GM19025 (cell line): ENCODE measurements around the gene CACNA2D4.
A peak's percentile ranks its signal among the peaks of the same experiment; 100 is the strongest.

Experiments used
- ATAC-seq: cut with Tn5 transposase; IDR thresholded peaks from one replicate; pipeline ENCODE4 v1.9.1; 2021; ENCODE audit warnings: mild to moderate bottlenecking, low read depth, moderate library complexity; ENCODE audit not compliant: unreplicated experiment

Gene CACNA2D4

DNA sequence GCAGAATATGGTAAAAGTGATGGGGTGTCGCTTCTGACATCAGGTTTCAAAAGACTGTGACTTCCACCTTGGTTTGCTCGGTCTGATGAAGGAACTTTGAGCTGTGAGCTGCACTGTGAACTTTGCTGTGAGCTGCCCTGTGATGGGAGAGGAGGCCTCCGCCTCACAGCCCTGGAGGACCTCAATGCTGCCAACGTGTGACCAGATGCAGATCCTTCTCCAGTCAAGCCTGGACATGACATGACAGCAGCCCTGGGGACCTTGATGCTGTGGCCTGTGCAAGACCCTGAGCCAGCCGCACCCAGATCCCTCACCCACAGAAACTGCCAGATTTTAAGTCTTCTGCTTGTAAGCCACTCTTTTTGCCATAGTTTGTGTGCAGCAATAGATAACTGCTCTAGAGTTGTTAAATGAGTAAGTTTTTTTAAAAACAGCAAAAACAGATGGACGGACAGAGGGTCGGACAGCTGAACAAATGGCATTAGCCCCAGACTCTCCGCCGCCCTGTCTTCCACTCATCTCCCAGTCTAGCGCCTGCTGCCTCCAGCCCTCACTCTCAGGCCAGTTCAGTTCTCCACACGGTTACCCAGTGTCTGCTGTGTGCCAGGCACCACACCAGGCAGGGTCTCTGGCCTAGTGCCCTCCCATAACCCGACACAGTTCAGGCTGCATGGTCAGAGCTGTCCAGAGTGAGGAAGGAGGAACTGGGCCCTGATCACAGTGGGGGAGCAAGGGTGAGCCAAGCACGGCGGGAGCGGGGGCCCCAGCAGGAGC is 111.2 kb downstream of the CACNA2D4 start:
- ATAC-seq, result no peak

DNA sequence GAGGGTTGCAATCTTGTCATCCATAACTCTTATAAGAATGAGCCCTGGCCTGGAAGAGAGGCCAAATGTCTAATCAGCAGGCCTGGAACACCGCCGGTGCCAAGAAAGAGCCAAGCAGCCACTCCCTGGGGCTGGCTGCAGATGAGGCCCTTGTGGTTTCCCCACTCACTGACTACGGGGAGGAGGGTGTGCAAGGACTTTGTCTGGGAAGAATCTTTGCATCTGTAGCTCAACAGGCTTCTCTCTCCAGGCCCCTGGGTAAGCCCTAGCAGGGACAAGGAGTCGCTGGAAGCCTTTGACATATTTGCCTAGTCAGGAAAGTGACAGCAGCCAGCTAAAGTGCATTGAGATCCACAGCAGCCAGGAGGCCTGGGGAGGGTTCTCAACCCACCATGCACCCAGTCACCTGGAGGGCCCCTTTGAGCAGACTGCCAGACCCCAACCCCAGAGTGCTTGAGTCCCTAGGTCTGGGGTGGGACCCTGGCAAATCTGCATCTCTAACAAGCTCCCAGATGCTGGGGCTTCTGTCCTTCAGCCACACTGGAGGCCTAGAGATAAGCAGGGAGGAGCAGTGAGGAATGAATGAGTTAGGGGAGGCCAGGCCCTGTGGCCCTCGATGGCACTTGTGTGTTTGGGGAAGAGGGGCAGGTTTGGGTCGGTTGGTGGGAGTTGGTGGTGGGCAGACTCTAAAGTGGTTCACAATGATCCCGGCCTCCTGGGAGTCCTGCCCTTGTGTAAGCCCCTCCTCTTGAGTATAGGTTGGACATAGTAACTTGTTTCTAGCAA is 112.0 kb downstream of the CACNA2D4 start:
- ATAC-seq, result no peak

DNA sequence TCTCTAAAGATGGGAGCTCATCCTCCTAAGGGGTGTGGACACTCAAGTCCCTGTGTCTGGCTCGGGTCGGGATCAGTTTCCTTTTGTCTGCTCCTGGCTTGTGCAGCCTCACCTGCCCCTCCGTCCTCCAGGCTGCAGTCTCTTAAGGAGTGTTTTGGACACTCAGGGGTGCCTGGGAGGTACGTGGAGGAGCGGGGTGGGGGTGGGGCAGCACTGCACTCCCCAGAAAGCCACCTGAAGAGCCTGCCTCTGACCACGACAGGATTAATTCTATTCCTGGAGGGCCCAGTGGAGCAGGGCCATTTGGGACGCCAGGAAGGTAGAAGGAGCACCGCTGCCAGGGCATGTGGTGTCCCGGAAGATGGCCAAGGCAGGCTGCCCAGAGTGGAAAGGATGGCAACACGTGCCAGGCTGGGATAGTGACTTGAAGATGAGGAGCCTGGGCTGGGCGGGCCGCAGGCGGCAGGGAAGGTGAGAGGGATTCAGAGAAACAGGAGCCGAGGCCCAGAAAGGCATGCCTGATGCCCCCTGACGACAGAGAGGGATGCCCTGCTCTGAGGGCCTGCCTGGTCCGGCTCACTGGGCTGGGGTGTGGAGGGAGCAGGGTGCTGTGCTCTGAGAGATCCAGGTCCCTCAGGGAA is 112.9 kb downstream of the CACNA2D4 start:
- ATAC-seq, result no peak

DNA sequence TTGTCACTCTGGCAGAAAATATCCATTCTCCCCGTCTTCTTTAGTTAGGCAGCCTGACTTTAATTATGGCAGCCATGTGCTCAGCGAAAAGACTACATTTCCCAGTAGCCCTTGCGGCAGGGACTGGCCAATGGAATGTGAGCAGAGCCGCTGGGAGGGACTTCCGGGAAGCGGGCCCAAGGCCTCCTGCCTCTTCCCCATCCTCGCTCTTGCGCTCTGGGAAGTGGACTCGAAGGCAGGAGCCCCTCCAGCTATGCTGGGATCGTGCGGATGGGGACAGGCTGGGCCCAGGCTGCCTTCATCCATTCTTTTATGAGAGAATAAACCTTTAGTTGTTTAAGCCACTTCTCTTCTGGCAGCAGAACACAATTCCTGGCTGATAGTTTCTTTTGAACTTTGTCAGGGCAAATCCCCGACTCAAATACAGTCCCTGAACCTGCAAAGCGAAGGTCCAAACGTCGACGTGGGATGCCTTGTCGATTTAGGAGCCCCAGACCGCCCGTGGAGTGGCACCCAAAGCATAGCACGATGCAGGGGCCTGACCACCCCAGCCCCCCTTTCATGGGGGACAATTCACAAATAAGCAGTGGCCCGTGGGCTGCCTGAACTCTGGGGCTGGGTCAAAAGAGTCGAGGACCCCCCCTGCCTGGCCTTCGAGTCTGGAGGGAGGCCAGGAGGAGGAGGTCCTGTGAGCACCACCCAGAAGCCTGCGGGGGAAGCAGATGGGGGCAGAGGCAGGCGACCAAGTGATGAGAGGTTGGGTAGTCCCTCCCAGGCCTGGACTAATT is 113.7 kb downstream of the CACNA2D4 start:
- peak; percentile 84 for ATAC-seq

DNA sequence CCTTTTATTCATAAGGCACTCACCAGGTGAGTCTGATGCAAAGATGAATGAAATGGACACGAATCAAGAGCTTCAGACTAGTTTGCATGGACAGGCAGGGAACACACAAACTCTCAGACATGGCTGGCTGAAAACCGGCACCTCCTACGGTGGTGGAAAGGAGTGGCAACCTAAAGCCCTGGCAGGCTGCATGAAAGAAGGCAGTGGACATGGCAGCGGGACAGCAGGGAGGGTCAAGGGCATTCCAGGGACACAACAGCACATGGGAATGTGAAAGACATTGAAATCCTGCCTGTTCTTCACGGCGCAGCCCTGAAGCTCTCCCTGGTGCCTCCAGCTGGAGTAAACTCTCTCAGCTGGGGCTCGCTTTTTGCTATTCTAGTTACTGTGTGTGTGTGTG is 114.7 kb downstream of the CACNA2D4 start:
- no peak for ATAC-seq

DNA sequence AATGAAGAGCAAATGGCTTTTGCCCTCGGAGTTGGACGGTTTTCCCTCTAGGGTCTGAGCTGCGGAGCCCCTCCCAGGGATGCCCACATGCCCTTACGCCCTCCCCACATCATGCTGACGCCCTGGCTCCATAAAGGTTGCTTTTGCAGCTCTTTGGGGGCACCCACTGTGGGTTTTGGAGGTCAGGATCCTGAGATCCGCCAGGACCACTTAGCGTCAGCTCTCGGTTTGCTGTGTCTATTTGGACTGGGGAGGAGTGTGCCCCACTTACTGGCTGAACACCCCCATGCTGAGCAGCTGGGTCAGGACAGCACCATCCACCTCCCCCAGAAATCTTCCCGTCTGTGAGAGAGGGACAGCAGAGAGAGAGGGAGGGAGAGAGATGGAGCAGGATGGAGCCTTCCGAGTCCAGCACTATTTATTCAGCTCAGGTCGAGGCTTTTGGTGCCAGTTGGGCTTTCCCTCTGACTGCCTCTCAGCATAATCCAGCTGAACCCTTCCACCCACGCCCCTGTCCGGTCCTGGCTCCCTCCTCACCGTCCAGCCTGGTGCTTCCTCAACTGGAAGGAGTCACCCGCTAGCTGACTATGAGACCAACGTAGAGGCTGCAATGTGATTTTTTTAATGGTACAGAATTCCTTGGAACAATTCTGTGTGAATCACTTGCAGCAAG is 117.0 kb downstream of the CACNA2D4 start:
- no peak for ATAC-seq

DNA sequence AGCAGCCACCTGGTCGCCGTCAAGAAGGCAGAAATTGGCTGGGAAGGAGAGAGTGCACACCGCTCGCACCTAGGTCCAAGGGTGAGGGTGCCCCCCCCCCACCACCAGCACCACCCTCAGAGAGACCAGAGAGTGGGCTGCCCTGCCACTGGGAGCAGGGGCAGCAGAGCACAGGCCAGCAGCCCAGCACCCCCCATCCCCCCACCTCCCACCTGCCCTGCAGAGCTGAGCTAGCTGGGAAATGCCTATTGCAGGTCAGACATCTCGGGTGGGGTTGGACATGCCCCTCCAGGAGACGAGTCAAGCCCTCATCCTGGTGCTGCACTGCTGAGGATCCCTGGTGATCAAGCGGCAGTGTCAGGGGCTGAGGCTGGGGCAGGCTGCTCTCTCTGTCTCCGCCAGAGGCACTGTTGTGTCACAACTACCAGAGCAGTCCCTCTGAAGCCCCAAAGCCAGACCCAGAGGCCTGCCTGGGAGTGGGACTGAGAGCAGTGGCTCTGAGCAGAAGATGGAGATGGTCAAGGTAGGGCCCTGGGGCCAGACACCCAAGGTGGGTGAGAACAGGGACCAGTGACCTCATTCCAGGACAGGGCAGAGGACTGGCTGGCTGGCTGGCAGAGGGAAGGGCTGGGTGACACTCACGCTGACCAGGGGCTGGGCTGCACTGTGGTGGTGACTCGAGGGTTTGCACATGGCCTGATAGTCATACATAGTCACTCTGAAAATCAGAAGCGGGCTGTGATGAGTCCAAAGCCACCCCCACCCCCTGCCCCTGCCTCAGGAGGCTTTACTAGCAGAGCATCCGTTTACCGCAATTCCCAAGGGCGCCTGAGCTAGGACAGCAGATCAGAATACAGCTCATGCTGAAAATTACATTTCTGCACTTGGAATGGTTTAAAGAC is 117.8 kb downstream of the CACNA2D4 start:
- ATAC-seq, result no peak

DNA sequence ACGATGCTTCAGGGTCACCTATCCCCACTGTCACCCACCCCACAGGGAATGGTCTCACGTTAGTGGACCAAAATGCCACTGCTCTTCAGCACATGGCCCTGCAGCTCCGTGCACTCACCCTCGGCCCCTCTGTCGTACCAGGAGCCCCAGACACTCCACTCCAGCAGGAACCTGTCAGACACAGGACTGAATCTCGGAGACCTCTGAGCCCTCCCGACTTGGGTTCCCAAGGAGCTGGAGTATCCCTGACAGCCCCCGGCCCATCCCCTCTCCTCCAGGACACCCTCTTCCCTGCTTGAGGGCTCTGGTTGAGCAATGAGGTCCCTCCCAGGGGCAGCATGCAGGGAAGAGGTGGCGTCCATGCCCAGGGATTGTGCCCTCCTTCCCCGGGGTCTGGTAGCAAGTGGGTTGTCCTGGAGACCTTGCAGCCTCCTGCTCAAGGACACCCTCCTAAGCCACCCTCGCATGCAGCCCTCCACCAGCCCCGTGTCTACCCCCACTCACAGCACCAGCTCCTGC is 118.5 kb downstream of the CACNA2D4 start:
- no peak for ATAC-seq

DNA sequence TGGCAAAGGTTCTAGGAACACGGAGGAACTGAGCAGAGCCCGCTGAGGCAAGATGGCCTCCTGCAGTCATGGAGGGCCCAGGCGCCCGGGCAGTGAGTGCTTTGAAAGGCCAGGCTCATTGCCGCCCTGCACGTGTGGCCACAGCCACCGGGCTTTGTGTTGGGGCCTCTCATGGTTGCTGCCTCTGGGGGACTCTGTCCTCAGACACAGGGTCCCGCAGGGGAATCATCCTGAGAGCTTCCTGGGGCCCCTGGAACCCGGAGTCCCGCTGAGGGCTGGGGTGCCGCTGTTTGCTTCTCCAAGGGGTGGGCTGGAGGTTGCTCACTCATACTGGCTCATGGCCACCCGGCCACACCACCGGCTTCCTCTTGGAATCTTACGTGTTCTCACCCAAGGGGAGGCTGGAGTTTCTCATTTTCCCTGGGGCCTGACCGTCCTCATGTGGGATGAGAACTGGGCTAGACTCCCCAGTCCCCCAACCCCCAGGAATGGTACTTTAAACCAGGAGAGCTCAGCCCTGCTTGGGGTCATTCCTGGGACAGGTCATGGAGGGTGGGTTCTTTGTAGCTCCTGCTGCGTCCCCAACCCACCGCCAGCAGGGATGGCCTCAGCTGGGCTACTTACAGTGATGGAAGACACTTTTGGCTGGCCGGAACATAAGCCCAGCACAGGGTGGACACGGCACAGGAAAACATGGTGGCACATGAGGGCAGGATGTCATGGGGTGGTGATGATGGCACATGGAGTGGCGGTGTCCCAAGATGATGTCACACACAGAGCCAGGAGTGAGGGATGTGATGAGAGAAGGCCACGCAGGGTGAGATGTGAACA is 119.2 kb downstream of the CACNA2D4 start:
- ATAC-seq, result no peak

DNA sequence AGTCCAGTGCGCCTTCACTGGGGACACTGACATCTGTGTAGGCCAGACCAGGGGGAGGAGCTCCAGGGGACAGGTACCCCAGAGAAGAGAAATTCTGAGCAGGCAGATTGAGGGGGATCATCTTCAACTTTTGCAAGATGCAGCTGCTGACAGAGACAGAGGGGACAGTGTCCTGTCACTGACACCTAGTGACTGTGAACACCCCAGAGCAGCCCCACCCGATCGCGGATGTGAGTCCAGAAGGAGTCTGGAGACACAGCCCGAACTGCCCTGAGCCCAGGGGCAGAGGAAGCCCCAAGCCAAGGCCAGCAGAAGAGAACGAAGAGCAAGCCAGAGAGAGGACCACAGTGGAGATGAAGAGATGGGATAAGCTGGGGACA is 119.8 kb downstream of the CACNA2D4 start:
- no peak for ATAC-seq

DNA sequence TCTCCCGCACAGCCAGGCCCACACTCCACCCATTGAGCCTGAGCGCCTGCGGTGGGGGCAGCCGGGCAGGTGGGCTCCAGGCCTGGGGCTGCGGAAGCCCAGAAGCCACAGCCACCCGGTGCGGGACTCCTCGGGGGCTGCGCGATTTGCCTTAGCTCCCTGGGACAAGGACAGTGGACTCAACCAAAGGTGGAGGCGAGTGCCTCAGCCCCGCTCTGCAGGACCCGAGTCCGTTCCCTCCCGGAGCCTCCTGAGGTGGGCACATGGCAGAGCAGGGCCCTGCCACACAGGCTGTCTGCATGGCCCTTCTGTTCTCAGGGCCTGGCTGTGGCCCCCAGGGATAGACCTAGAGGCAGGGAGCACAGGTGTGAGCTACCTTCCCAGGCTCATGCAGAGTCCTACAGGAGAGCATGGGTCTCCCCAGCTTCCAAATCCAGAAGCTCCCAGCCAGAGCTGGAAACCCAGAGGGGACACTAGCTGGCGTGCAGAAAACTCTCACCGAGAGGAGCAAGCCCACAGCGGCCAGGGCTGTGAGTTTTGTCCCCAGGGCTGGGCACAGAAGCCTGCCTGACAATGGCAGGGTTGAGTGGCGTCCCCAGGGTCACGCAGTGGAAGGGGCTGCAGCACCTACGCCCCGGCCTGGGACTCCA is 120.3 kb downstream of the CACNA2D4 start:
- no peak for ATAC-seq

DNA sequence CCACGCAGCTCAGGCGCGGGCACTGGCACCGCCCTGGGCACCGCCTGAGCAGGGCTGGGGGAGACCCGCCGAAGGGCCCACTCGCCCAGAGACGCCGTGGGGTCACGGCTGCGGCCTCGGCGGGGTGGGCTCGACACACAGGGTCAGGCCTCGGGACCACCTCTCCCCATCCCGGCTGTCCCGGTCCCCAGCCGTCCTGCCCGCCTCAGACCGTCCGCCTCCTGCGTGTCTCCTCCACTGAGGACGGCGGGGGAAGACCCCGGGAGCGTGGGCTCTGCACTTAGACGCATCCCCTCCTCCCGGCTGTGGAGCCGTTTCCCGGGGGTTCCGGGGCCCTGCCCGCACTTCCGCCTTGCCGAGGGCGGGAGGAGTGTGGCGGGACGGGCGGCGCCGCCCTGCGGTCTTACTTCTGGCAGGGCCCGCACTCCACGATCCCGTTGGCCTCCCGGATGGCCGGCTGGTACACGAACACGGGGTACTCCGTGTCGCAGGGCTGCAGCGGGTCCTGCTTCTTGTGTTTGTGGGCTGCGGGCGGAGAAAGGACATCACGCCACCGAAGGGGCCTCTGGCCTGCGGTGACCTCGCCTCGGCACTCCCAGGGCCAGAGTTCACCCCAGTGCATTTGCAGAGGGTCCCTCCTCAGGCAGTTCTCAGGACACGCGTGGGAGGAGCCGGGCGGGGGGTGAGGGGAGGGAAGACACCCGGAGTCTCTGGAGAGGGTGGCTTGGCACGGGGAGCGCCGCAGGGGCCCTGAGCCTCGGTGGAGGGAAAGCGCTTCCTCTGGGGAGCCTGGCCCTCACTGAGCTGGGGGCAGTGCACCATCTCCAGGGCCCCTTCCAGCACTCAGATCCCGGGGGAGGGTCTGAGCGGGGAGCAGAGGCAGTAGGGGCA is 121.2 kb downstream of the CACNA2D4 start:
- no peak for ATAC-seq

DNA sequence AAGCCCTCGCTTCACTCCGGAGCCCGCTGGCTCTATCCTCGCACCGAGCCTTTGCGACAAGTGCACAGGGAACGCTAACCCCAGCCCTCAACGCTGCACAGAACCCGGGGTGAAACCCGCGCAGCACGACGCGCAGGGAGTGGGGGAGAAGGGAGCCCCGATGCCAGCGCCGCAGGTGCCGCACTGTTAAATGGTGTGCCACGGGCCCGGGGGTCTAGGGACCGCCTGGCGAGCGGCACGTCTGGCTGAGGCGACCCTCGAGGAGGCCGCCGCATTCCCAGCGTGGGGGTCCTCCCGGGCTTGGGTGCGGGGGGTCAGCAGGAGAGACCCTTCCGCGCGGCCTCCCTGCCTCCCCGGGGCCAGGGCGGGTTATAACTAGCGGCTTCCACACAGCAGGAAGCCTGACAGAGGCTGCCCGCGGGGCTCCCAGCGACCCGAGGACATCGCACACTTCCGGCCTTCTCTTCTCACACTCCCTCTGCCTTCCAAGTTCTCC is 121.9 kb downstream of the CACNA2D4 start:
- ATAC-seq, result peak; percentile 17

DNA sequence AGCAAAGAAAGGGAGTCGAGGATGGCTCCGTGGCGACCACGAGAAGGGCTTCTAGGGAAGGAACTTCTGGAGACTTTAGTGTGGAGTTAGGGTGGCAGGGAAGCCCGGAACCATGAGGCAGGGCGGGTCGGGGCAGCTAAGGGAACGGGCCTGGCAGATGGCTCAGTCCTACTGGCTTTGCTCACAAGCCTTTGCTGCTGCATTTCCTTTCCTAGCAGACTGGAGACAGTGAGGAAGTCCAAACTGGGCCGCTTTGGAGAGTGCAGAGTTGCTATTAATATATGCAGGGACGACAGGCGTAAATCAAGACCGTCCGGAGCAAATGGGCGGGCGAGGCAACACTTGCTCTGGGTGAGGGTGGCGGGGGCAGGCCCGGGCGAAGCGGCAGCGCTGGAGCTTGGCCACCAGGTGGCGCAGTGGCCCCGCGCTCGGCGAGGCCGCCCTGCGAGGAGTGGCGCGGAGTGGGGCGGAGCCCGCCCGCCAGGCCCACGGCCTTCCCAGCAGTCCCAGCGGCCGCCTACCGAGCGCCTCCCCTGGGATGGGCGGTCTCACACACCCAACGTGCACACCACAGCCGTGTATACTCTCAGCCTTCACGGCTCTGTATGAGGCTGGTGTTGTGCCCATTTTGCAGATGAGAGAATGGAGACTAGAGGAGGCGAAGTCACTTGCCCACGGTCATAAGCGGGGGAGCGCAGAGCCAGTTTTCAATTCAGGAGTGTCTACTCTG is 122.5 kb downstream of the CACNA2D4 start:
- peak; percentile 92 for ATAC-seq

DNA sequence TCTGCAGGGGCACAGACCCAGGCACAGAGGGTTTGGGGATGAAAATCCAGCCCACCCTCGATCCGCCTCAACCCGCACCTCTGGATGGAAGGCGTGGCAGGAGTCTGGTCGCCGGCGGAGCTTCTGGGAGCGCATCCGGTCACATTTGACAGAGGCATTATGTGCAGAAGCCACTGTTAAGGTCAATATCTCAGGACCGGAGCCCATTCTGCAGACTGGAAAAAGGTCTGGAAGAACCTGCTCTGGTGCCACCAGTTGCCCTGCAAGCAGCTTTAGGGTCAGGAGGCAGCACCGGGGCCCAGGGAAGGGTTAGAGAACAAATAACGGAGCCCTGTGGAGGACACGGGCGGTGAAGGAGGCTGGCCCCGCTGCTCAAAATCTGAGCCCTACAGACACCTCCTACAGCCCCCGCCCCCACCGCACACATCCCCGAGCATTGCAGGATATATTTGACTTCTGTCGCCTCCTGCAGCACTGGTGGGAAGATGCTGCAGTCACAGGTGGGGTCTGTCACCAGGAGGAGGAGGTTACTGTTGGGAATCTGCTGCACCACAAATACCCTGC is 123.1 kb downstream of the CACNA2D4 start:
- no peak for ATAC-seq
